Thoracic aorta (tissue), 2 donors: ENCODE measurements around the gene DDR2. TPM values are rescaled to one million over a fixed set of nuclear protein-coding genes. Genes with fewer than 3 reads are reported as not detected.
A peak's percentile ranks its signal among the peaks of the same experiment; 100 is the strongest.
"Not testable (repeated sequence)": the region's sequence is repeated elsewhere in the genome, so short reads cannot be mapped to it uniquely, and the experiment has no call there.

Source experiments
- ATAC-seq: fragments of 150-250 bp; one replicate; pipeline ENCODE4 v1.8.0; 2017; ENCODE audit warnings: low read depth; ENCODE audit not compliant: insufficient number of reproducible peaks, low FRiP score
- DNase-seq: peaks from one replicate; pipeline ENCODE4 v3.0.0-alpha.2; 2020; ENCODE audit warnings: low spot score
- H3K27ac ChIP-seq, 2 donors: fragments of 200-600 bp; sonication (generic); 1 replicate in 1 of 2; 2 replicates in 1 of 2; pipeline ENCODE4 v1.5.1; 2016; ENCODE audit warnings: mild to moderate bottlenecking in 2 of 2, moderate library complexity in 2 of 2
- H3K27me3 ChIP-seq: fragments of 200-600 bp; sonication (generic); replicated peaks from 2 replicates; pipeline ENCODE4 v1.6.0; 2016; ENCODE audit warnings: mild to moderate bottlenecking; ENCODE audit not compliant: insufficient read depth
- H3K36me3 ChIP-seq: fragments of 200-600 bp; sonication (generic); one replicate; pipeline ENCODE4 v1.5.1; 2016
- H3K4me1 ChIP-seq, 2 donors: fragments of 200-600 bp; sonication (generic); 1 replicate in 1 of 2; 2 replicates in 1 of 2; pipeline versions ENCODE4 v1.5.1 to v1.6.0; 2016; ENCODE audit warnings: low read depth in 2 of 2, mild to moderate bottlenecking in 1 of 2; ENCODE audit not compliant: control insufficient read depth in 1 of 2
- H3K4me3 ChIP-seq: fragments of 200-600 bp; sonication (generic); 2 replicates; pipeline ENCODE4 v1.5.1; 2016; ENCODE audit warnings: mild to moderate bottlenecking
- H3K9me3 ChIP-seq: fragments of 200-600 bp; sonication (generic); 2 replicates; pipeline ENCODE4 v1.5.1; 2016
- total RNA-seq, 2 donors: library from RNA; depleted of rRNA; stranded (reverse); fragments of >200 nt; gene quantifications; one replicate each; pipeline versions ENCODE4 v1.1.0 to v1.2.3, GENCODE V29; 2016
- TF ChIP-seq, protein P1 (sequence below): fragments of 200-600 bp; sonication (generic); IDR thresholded peaks from one replicate; pipeline ENCODE4 v1.5.1; 2019; ENCODE audit warnings: antibody characterized with exemption

The DDR2 gene
- total RNA-seq, 2 donors from 2014 or later: 133 to 144 TPM

DNA sequence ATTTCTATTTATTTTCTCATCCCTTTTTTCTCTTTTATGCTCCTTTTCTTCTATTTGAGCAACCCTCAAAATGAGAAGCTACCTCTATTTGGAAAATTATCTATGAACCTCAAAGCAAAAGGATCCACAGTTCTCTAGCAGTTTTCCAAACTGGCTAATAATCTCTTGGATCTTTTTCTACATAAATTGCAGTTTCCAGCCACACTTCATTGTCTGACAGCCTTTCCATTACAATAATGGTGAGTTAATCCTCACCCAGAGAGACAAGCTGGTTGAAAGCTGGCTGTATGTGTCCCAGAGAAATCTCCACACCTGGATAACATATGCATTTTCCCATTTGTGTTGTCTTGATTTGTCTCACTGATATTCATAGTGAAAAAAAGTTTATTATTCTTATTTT, 141.7 kb downstream of the DDR2 start:
- Histone ChIP-seq H3K27ac (no peak overlapping the region), H3K4me3 (no peak overlapping the region), H3K27me3 (no peaks in the 10 kb centered on the region), H3K36me3 (peaks cover 17% of the 10 kb centered on the region), H3K9me3 (no peaks in the 10 kb centered on the region), H3K4me1 (no peaks in the 10 kb centered on the region)
- no peak for ATAC-seq
- no peak for DNase-seq
- TF ChIP-seq, protein P1, sequence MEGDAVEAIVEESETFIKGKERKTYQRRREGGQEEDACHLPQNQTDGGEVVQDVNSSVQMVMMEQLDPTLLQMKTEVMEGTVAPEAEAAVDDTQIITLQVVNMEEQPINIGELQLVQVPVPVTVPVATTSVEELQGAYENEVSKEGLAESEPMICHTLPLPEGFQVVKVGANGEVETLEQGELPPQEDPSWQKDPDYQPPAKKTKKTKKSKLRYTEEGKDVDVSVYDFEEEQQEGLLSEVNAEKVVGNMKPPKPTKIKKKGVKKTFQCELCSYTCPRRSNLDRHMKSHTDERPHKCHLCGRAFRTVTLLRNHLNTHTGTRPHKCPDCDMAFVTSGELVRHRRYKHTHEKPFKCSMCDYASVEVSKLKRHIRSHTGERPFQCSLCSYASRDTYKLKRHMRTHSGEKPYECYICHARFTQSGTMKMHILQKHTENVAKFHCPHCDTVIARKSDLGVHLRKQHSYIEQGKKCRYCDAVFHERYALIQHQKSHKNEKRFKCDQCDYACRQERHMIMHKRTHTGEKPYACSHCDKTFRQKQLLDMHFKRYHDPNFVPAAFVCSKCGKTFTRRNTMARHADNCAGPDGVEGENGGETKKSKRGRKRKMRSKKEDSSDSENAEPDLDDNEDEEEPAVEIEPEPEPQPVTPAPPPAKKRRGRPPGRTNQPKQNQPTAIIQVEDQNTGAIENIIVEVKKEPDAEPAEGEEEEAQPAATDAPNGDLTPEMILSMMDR: no peak

DNA sequence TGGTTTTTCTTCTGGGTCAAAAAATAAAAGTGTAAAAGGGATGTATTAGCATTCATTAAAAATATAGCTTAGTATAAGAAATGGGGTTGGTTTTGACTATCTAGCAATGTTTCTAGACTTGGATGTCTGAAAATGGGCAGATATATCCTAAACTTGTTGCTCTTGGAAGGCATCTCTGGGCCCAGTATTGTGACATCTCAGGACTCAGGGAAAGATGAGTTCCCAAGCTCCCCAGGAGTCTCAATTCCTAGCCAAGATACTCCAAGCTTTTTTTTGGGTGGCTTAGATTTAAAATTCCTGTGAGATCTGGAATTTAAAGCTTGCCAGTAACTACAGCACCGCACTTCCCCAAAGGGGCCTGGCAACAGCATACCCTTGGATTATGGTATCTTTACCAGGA, 146.8 kb downstream of the DDR2 start:
- TF ChIP-seq, protein P1: no peak
- Histone ChIP-seq H3K27ac (no peak overlapping the region), H3K36me3 (peaks cover 10% of the 10 kb centered on the region), H3K9me3 (no peaks in the 10 kb centered on the region), H3K4me3 (no peak overlapping the region), H3K27me3 (no peaks in the 10 kb centered on the region), H3K4me1 (no peaks in the 10 kb centered on the region)
- ATAC-seq (no peak), DNase-seq (no peak)

DNA sequence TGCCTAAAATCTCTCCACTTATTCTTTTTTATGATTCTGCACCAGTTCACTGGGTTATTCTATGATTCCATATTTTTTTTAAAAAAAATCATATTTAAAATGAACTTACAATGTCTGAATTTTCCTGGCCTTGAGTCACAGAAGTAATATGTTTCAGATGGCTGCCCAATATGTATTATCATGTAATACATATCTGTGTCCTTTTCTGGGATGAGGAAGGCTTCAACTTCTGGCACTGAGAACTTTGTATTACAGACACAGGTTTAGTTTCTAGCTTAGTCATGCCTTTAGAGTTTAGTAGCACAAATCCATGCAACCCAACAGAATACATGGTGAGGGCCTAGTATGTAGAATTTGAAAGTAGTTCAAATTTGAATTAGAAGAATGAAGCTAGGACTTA, 150.4 kb downstream of the DDR2 start:
- no peak overlapping the region for H3K27ac ChIP-seq
- H3K4me1 ChIP-seq: peaks cover 0 to 7% of the 10 kb centered on the region in 2 donors
- DNase-seq (no peak), ATAC-seq (no peak)
- peaks cover 10% of the 10 kb centered on the region for H3K36me3 ChIP-seq
- H3K27me3 ChIP-seq: no peaks in the 10 kb centered on the region
- no peaks in the 10 kb centered on the region for H3K9me3 ChIP-seq
- H3K4me3 ChIP-seq: no peak overlapping the region
- TF ChIP-seq, protein P1: no peak

DNA sequence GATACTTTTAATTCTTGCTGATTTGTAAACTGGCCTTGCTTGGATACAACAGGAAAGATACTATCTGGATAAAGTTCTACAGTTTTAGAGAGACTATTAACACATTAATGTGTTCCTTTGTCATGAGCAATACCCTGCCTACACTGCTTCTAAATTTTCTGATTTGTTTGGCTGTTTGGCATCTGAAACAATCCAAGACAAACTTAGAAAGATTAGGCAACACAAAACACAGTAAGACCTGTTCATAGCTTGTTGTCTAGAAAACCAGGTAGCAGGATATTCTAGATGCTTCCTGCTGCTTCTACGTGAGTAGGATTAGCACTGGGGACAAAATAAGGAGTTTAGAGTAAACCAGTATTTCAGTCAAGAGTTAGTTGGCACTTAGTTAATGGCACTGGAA, 152.7 kb downstream of the DDR2 start:
- not testable (repeated sequence) for H3K36me3 ChIP-seq, H3K27me3 ChIP-seq, DNase-seq, H3K9me3 ChIP-seq, ATAC-seq, H3K4me3 ChIP-seq, H3K4me1 ChIP-seq
- peak overlapping the region; percentile 7 to 55 for H3K27ac ChIP-seq

DNA sequence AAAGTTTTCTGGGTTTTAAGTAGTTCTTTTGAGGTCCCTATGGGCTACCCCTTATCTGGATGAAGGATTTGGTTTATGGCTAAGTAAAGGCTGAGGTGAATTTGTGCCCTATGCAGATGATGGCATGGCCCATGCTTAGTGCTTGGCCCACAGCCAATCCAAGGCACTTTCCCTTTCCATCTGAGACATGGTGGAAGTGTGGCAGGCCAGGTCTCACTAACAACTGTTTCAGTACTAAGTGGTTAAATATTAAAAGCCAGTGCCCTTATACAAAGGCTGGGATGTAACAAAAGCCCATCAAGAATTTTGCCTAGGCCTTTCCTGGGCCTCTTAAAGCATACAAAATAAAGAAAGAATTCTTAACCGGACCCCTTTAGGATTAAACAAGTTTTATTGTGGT, 156.5 kb downstream of the DDR2 start:
- H3K27ac ChIP-seq, ATAC-seq, DNase-seq, H3K4me3 ChIP-seq, H3K27me3 ChIP-seq, H3K9me3 ChIP-seq, H3K36me3 ChIP-seq: not testable (repeated sequence)
- peaks cover 4 to 10% of the 10 kb centered on the region in 2 donors for H3K4me1 ChIP-seq

DNA sequence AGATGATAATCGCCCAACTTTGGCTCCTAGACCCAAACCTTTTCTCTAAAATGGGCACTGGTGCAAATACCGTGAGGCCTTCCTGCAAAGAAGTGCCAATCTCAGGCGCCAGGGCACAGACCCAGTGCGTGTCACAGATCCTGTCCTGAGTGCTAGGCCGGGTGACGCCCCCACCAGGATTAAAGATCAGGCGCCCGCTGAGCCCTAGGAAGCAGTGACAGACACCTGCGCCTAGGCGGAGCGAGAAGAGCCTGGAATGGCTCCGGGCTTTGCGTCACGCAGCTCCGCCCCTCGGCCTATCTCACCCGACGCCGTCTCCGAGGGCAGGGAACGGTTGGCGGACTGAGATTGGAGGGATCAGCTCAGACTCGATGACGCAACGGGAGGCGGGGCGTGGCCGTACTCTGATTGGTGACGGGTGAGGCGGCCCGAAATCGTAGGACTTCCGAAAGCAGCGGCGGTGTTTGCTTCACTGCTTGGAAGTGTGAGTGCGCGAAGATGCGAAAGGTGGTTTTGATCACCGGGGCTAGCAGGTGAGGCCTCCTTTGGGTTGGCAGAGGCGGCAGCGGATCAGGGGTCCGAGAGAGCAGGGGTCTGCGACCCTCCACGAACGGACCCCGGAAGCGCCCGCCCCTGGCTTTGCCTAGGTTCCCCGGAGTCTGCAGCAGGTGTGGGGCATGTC, 158.2 kb downstream of the DDR2 start, which contains the start of gene HSD17B7:
HSD17B7 (plus strand) TSS at position 400 of the 682 bp plus-strand sequence; CDS start at position 499, 99 bp downstream.
- Histone ChIP-seq H3K27ac (peak within 1 kb of the TSS; percentile 91 to 95), H3K4me3 (peak within 1 kb of the TSS; percentile 87)
- not testable (repeated sequence) for H3K4me1 ChIP-seq, H3K9me3 ChIP-seq, H3K27me3 ChIP-seq, H3K36me3 ChIP-seq
- ATAC-seq (peak; percentile 100), DNase-seq (peak; percentile 35)

DNA sequence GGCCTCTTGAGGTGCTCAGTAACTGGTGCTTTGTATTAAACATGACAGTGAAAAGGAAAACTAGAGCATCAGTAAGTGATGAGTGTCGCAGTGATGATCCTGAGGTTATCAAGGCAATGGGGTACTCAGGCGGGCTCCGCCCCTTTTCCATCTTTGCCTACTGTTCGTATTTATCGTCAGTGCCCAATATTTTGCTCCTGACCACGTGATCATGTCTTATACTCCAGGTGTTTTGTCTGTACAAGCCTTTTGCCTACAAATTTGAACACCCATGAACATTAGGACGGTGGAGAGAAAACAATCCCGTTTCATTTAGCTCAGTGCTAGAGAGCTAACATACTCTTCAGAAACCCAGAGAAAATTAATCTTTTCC, 158.7 kb downstream of the DDR2 start:
- peak; percentile 27 for ATAC-seq
- not testable (repeated sequence) for H3K36me3 ChIP-seq, H3K9me3 ChIP-seq, H3K27me3 ChIP-seq, H3K4me1 ChIP-seq, DNase-seq
- peak overlapping the region; percentile 74 to 95 for H3K27ac ChIP-seq
- peak overlapping the region; percentile 87 for H3K4me3 ChIP-seq

DNA sequence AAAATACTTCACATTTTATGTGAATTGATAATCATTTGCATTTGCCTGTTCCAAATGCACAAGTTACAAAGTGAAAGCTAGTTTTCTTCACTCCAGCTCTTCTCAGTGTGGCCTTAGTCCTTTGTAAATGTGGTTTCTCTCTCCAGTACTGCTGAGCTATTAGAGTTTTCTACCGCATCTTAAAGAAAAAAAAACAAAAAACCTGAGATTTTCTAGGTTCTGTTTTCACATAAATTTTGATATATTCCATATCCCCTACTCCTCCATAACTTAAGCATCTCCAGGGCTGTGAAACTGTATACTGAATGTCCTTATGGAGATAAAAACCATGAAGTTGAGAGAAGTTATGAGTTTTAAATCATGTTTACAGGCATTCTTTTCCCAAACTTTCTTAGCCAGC, 162.0 kb downstream of the DDR2 start:
- not testable (repeated sequence) for H3K27me3 ChIP-seq, H3K9me3 ChIP-seq, H3K4me1 ChIP-seq, ATAC-seq, H3K27ac ChIP-seq, DNase-seq, H3K4me3 ChIP-seq, H3K36me3 ChIP-seq

DNA sequence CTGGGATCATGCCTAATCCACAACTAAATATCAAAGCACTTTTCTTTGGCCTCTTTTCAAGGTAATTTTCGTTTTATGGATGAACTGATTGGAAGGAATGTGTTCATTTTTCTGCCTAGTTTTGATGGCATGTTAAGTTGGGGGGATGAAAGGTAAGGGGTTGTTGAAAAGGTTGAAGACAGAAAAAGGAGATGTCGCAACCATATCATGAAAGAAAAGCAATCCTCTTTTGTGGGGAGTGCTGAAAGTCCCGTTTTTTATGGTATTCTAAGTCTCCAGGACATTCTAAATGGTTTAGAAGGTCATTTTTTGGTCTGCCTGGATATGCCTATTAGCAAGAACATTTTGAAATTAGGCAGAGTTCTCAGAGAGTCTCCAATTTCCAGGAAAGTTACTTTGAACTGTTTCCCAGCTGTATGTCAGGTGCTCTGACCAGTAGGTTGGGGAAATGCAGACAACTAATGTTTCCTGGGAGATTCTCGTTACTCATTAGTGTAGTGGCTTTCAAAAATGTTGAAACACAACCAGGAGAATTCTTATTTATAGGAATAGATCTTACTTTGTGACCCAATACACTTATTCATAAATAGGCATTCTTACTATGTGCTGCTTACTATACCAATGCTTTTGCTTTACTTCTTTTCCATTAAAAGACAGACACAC, 164.5 kb downstream of the DDR2 start:
- H3K4me1 ChIP-seq, H3K36me3 ChIP-seq, H3K27me3 ChIP-seq, DNase-seq, H3K9me3 ChIP-seq, H3K4me3 ChIP-seq, ATAC-seq, H3K27ac ChIP-seq: not testable (repeated sequence)
